Activated CD4-positive, CD25-positive, alpha-beta regulatory T cell treated with anti-CD3 and anti-CD28 coated beads, Interleukin-2, amount 50 U/mL, for 72 hours (primary cell): ENCODE measurements around the gene DBN1.

Experiments
- DNase-seq: peaks from one replicate; pipeline ENCODE4 v3.0.0; 2021

Gene DBN1

DNA sequence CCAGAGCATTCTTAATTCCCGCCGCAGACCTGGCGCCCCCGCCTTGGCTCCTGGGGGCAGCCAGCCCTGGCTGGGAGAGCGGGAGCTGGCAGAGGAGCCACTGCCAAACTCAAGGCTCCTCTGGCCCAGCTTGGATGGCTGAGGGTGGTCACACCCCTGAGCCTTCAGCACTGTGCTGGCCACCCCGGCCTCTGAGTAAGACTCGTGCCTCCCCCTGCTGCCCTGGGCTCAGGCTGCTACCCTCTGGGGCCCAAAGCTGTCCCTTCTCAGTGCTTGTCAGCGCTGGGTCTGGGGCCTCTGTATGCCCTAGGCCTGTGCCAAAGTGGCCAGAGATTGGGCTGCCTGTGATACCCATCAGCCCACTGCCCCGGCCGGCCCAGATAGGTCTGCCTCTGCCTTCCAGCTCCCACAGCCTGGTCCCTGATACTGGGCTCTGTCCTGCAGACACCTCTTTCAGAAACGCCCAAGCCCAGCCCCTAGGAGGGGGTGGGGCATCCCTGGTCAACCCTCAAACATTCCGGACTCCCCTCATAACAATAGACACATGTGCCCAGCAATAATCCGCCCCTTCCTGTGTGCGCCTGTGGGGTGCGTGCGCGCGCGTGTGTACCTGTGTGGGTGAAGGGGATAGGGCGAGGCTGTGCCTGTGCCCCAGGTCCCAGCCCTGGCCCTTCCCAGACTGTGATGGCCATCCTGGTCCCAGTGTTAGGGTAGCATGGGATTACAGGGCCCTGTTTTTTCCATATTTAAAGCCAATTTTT is 31.2 kb downstream of the DBN1 start:
- DNase-seq: no peak

DNA sequence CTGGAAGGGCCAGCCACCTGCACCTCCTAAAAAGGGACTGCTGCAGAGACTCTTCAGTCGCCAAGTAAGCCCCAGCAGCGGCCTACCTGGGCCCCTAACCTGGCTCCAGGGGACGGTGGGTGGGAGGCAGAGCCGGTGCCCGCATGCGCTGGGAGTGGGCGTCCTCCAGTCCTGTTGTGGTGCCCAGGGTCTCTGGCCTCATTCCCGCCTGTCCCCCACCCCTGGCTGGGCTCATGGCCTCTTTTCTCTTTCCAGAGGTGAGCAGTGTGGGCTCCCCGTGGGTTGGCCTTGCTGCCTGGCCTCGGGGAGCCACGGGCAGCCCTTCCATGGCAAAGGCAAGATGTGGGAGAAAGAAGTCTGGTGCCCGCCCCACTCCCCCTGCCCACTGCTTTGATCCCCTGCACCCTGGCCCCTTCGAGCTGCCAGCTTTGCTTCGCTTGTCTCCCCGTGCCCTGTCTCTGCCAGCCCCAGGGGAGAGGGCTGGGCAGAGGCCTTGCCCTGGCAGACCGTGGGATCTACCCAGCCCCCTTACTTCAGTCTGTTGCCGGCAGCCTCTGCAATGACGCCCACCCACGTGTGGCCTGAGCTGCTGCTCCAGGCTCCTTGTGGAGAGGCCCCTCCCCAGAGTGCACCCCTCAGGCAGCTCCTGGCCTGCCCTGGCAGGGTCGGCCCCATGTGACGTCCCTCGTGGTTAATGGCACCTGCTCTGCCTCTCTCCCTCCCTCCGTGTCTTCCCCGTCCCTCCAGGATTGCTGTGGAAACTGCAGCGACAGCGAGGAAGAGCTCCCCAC is 32.2 kb downstream of the DBN1 start:
- DNase-seq: no peak

DNA sequence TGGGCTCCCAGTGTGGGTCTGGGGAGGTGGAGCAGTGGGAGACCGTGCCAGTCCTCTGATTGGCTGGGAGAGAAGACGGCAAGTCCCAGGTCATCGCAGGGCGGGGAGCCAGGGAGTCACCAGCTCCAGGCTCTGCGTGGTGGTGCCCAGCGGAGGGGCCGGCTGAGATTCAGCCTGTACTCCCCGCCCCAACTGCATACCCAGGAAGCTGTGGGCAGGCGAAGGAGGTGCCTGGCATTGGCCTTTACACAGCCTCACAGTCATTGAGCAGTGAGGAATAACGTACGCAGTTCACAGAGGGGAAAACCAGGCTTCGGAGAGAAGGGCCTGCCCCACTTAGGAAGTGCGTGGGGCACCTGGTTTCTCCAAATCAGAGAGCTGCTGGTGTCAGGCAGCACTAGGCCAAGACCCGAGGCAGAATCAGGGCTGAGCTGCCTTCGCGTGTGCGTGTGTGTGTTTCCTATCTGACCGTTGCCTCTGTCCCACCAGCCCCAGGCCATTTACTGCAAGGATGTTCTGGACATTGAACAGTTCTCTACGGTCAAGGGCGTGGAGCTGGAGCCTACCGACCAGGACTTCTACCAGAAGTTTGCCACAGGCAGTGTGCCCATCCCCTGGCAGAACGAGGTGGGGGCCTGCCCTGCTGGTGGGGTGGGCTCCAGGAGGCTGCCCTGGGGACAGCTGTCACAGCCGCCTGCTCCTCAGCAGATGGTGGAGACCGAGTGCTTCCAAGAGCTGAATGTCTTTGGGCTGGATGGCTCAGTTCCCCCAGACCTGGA is 33.0 kb downstream of the DBN1 start:
- peak; percentile 34 for DNase-seq

DNA sequence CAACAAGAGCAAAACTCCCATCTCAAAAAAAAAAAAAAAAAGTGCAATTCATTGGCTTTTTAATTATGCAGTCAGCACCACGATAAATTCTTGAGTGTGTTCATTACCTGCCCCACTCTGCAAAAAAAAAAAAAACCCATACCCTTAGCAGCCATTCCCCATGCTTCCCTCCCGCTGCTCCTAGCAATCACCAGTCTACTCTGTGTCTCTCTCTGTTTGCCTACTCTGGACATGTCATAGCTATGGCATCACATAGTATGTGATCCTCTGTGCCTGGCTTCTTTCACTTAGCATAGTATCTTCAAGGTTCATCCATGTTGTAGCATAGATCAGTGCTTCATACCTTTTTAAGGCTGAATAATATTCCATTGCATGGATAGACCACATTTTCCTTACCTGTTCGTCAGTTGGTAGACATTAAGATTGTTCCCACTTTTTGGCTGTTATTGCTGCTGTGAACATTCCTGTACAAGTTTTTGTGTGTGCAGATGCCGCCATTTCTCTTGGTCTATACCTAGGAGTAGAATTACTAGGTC is 33.8 kb downstream of the DBN1 start:
- DNase-seq: no peak

DNA sequence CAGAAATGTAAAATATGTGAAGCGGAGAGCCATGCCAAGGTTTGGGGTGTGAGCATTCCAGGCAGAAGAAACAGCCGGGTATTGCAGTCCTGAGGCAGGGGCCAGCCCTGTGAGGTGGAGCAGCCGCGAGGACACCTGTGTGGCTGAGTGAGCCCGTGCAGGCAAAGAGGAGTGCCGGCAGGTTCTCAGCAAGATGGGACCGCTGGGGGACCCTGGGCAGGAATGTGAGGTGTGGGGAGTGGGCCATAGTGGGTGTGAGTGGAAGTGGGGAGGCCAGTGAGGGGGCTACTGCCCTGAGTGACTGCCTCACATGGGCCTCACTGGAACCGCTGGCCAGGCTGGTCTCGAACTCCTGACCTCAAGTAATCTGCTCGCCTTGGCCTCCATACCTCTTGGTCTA is 35.0 kb downstream of the DBN1 start:
- DNase-seq: no peak

DNA sequence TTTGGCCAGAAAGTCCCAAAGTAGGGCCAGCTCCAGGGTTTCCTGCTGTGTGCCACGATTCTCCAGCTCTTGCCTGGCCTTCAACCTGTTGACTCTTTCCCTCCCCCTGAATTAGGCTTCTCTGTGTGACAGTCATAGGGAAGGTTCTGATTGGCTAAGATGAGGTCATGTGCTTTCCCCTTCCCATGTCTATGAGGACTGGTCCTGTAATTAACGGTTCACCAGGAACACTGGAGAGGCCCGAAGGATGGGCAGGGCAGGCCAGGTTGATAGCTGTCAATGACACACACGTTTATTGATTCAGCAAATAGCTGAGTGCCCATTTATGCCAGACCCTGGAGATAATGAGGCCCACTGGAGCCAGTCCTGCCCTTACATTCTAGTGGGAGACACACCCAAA is 35.8 kb downstream of the DBN1 start:
- DNase-seq: no peak

DNA sequence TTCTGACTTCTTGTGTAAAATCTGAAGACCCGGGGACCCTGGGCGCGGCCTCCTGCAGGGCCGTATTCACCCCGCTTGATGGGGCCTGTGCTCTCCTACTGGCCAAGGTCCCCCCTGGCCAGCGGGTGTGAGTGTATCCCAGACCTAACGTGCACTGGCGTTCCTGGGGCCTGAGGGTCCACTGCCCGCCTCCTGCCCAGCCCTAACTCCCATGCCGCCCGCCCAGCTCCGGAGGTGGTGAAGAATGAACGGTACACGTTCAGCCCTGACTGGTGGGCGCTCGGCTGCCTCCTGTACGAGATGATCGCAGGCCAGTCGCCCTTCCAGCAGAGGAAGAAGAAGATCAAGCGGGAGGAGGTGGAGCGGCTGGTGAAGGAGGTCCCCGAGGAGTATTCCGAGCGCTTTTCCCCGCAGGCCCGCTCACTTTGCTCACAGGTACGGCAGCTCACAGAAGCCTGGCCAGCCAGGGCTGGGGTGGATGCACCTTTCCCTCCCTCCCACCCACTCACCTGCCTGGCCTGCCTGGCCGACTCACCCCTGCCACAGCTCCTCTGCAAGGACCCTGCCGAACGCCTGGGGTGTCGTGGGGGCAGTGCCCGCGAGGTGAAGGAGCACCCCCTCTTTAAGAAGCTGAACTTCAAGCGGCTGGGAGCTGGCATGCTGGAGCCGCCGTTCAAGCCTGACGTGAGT is 37.4 kb downstream of the DBN1 start:
- no peak for DNase-seq

DNA sequence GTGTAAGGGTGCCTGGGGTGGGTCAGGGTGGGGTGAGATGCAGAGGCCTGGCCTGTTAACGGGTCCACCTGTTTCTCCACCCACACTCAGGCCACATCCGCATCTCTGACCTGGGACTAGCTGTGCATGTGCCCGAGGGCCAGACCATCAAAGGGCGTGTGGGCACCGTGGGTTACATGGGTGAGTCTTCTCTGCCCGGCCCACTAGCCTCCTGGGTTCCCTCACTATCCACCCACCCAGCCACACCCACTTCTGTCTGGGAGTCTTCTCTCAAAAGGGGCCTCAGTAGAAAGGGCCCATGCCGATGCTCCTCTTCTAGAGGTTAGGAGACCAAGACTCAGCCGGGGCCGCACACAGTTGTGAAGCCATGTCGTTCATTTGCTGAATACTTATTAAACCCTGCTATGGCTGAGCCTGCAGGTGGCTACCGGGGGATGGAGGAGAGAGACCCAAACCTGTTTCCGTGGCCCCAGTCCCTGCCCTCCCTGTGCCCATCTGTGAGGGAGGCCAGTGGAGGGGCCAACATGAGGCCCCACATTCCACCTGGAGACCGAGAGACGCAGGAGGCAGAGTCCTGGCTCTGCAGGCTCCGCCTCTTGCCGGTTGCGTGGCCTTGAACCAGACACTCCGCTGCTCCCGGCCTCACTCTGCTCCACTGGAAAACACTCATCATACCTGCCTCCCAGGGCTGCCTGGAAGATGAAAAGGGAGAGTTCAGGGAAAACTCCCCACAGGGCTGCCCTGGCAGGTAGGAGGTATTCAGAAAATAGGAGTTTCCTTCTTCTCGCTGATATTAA is 38.3 kb downstream of the DBN1 start:
- no peak for DNase-seq

DNA sequence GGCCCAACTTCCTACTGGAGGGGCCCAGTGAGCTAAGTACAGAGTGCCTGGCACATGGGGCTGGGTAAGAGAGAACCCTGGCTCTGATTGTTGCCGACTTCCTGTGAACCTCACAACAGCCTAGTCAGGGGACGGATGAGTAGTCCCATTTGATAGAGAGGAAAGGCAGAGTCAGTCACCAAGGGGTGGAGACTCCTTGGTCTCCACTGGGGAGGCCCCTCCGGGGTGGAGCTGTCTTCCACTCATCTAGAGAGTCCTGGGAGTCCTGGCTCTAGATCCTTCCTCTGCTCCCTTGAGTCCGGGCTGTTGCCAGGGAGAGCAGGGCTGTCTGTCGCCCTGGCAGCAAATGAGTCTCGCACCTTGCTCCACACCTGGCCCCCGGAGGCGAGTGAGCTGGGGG is 39.0 kb downstream of the DBN1 start:
- peak; percentile 42 for DNase-seq

DNA sequence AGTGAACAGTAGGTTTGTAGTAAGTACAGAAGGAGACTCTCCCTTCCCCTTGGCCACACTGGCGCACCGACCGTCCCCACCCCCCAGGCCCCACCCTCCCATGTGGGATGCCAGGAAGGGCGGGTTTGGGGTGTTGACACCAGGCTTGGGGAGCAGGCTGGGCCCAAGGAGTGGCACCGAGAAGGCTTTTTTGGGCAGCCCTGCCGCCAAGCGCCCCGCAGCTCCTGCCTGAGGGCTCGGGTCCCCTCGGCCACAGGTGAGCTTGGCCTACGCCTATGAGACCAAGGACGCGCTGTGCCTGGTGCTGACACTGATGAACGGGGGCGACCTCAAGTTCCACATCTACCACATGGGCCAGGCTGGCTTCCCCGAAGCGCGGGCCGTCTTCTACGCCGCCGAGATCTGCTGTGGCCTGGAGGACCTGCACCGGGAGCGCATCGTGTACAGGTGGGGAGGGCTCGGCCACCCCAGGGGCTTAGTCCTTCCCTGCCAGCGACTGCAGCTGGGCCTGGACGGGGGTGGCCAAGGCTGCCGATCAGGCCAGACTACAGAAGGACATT is 39.7 kb downstream of the DBN1 start:
- no peak for DNase-seq

DNA sequence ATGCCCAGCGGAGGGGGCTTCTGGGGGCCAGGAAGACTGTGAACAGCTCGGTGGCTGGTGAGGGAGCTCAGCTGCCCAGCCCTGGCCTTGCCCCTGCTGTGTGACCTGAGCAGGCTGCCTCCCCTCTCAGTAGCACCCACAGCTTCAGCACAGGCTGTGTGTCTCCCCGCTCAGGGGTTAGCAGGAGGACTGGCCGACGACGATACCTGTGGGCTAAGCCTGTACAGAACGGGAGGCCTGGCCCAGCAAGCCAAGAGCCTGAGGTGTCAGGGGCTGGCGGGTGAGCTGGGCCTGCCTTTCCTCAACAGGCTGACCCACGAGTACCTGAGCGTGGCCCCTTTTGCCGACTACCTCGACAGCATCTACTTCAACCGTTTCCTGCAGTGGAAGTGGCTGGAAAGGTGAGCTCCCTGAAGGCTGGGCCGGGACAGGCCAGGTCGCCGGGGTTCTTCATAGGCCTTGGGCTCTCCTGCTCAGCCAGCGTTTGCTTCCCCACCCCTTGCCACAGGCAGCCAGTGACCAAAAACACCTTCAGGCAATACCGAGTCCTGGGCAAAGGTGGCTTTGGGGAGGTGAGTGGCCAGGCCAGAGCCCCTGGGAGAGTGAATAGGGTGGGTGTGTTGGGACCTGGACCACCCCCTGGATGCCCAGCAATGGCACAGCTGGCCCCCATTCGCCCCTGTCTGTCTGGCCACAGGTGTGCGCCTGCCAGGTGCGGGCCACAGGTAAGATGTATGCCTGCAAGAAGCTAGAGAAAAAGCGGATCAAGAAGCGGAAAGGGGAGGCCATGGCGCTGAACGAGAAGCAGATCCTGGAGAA is 40.4 kb downstream of the DBN1 start:
- DNase-seq: no peak

DNA sequence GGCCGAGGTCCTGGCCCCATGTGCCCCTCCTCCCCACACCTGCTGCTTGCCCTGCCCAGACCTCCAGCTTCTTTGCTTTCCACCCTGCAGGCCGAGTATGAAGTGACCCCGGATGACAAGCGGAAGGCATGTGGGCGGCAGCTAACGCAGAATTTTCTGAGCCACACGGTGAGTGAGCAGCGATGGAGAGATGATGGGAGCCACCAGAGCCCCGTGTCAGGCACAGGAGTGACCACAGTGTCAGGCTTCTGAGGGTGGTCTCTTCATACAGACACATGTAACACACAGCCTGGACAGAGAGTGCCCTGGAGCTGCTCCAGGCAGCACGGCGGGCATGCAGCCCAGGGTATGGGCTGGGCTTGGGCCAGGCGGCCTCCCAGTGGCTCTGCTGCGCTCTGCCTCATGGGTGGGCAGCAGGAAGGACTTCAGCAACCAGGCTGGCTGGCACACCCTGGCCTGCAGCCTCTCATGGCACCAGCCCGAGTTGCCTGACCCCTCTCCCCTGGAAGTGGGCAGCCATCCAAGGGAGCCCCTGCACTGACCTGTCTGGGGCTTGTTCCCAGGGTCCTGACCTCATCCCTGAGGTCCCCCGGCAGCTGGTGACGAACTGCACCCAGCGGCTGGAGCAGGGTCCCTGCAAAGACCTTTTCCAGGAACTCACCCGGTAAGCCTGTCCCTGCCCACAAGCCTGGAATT is 41.1 kb downstream of the DBN1 start:
- DNase-seq: no peak

DNA sequence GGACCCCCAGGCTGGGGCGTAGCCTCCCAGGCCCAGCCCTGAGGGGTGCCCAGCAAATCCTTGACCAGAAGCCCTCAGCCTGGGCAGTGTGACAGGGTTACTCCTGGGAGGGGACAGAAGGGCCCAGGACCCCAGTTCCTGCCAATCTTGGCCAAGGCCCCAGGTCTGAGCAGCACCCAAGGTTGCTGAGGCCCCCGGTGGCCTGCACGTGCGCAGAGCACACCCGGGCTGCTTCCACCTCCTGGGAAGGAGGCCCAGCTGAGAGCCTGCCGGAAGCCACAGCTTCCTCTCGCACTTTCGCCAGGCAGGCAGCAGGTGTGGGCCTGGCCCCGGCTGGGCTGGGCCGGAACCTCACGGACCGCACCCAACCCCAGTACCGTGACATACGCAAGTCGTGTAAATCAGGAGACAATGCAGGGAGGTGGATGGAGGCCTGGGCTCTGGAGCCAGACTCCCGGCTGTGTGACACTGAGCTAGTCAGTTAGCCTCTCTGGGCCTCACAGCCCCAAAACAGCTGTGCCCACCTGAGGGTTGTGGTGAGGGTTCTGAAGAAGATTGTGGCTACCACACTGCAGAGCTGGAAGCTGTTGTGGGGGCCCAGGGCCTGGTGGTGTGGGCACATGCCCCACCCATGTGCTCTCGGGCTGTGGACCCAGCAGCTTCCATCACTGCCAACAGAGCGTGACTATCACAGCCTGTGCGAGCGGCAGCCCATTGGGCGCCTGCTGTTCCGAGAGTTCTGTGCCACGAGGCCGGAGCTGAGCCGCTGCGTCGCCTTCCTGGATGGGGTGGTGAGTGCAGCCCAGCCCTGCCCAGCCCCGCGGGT is 41.9 kb downstream of the DBN1 start:
- peak; percentile 64 for DNase-seq

DNA sequence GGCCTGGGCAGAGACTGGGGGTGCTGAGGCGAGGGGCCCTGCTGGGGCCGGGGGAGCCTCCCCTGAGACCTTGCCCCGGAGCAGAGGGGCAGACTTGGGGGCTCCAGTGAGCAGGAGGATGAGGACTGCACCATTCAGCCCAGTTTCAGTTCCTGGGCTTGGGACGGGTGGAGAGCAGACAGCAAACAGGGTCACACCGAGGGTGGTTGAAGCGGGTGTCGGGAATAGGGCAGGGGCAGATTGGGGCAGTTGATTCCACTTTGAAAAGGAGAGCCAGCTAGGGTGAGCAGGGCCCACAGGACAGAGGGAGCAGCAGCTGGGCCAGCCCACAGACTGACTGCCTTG is 42.5 kb downstream of the DBN1 start:
- no peak for DNase-seq

DNA sequence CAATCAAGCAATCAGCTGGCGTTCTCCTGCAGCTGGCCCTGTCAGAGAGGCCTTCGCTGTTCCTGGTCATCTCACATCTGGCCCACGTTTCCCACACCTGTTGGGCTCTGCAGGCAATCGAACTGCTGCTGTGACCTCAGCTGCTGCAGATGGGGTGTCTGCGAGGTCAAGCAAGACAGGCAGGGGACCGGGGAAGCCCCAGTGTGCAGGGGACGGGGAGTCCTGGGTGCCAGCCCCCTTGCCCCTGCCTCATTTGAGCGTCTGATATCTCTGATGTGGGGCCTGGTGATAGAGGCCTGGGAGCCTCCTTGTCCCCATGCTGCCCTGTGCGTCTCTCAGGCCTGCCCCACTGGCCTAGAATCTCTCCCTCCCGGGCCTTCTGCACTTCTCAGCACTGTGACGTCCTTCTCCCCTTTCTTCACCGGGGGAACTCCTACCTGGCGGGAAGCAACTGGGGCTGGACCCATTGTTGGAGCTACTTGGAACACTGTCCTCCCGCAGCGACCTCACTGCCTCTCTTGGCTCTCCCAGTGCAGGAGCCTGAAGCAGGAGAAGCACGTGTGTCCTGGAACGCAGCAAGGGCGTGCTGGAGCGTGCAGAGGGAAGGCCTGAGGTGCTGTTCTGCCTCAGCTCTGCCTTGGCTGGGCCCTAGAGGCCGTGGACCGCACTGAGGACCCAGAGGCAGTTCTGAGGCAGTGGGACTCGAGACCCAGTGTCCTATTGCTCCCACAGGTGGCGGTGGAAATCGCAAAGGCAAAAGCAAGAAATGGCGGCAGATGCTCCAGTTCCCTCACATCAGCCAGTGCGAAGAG is 43.1 kb downstream of the DBN1 start:
- DNase-seq: peak; percentile 32

DNA sequence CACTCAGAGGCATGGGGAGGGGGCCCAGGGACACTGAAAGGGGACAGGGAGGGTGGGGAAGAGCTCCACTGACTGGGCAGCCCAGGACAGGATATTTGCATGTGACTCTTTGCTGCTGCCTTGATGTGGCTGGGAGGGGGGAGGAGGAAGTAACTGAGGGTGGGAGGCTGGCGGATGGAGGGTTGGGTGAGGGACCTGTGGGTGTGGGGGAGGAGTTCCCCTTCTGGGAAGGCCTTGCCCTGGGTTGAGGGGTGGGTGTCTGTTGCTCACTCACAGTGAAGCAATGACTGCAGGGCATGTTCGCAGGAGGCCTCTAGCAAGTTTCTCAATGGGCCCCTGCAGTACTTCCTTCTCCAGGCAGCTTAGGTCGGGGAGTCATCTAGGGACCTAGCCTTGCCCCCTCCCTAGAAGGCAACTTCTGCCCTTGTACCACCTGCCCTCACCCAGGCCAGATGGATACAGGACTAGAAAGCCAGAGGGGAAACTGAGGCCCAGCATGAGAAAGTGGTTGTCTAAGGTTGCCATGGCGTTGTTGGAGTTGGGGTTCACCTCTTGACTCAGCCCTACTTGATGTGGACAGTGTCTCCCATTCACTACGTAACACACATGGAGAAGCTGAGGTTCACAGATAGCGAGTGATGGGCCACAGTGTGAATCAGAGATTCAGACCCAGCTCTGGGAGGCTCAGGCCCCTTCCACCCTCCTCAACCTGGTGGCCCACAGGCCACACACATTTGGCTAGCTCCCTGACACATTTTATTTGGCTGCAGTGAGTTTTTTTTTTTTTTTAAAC is 44.0 kb downstream of the DBN1 start:
- peak; percentile 77 for DNase-seq

DNA sequence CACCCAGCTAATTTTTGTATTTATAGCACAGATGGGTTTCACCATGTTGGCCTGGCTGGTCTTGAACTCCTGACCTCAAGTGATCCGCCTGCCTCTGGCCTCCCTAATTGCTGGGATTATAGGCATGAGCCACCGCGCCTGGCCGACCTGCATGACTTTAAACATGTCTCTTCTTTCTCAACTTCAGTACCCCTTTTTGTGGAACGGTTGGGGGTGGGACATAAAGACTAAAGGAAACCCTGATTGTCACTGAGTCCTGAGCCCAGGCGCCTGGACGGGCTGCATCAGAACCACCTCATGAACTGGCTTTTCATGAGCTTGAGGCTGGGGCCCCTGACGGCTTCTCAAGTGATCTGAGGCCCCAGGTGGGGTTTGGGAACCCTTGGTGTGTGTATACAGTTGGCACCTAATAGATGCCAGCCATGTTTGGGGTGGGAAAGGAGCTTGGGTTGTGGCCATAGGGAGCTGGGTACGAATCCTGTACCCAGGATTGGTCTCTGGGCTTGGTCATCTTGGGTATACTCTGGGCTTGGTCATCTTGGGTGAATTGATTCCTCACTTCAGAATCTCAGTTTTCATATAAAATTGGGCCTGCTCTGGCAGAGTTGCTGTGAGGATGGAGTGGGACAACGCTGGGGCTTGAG is 44.7 kb downstream of the DBN1 start:
- DNase-seq: peak; percentile 37
